GM21360 (cell line): ENCODE measurements around the gene CASKIN2.

ENCODE experiments used
- ATAC-seq: cut with Tn5 transposase; IDR thresholded peaks from one replicate; pipeline ENCODE4 v1.9.1; 2021; ENCODE audit warnings: mild to moderate bottlenecking, moderate library complexity; ENCODE audit not compliant: unreplicated experiment

Gene CASKIN2

DNA sequence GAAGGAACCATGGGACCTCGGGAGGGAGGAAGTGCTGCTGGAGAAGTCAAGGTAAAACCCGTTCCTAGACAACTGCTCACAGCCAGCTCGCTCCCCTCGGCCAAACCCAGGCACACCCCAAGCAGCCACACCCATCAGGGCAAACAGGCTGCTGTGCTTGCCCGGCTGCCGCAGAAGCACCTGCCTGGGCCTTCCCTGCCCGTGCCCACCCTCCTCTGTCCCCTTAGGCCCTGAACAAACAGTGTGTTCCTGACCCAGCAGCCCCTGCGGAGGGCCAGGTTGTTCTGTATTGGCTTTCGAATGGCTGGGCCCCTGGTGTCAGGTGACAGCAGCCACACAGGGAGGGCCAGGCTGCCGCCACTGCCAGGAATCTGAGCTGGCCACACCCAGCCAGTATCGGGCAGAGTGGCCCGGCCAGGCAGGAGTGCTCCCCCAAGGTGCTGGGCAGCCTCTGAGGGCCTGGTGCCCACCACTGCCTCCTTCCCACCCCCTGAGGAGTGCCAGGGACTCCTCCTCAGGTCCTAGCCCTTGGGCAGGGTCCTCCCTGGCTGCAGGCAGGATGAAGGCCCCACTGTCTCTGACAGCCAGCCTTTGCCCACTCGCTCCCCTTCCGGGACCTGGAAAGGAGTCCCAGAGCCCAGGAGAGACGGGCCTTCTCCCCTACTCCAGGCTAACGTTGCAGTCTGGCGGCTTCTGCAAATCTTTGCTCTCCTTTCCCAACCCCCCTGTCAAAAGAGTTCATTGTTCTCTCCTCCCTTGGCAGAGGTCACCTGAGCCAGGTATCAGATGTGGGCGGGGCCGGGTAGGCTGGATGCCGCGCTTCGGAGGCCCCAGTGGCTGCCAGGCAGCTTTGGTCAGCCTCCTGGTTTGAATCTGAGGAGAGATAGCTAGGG is 34.2 kb upstream of the CASKIN2 start:
- no peak for ATAC-seq

DNA sequence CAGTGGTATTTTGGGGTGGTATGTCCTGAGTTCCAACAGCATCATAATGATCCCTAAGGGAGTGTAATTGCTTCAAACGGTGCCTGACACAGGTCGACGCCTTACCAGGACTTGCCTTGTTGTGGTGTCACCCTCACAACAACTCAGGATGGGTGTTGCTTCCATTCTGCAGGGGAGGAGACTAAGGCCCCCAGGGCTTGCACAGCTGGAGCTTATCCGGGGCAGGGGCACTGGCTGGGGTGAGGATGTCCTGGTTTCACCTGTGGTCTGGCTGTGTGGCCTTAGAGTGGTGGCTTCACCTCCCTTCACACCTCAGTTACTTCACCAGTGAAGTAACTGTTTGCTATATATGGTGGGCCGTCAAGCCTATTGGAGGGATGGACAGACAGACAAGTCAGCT is 33.5 kb upstream of the CASKIN2 start:
- ATAC-seq, result no peak

DNA sequence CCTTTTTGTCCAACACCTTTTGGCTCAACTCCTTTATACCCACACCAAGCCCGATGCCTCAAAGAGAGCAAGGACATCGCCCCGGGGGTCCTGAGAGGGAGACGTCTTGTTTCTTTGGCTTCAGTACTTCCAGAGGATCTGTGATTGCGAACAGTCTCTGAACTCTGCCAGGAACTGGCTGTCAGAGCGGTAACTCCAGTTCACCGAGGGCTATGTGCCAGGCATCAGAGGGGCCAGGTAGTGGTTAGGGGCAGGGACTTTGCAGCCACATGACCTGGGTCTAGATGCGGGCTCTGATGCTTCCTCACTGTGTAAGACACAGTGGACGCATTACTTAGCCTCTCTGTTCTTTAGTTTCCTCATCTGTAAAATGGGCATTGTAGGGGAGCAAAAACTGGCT is 31.8 kb upstream of the CASKIN2 start:
- ATAC-seq, result no peak

DNA sequence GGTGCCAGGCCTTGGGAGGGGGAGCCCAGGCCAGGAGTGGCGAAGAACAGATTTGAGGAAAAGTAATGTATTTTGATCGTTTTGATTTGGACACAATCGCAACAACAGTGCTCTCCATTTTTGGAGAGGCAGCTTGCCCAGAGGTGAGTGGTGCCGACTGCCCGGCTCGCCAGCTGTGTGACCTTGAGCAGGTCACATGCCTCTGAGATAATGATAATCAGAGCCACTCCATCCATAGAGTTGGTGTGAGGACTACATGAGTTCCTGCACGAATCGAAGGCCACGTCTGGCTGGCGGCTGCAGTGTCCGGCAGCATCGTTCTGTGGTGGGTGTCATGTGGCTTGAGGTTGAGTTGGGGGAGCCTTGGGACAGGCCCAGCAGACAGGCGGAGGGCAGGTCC is 30.8 kb upstream of the CASKIN2 start:
- no peak for ATAC-seq

DNA sequence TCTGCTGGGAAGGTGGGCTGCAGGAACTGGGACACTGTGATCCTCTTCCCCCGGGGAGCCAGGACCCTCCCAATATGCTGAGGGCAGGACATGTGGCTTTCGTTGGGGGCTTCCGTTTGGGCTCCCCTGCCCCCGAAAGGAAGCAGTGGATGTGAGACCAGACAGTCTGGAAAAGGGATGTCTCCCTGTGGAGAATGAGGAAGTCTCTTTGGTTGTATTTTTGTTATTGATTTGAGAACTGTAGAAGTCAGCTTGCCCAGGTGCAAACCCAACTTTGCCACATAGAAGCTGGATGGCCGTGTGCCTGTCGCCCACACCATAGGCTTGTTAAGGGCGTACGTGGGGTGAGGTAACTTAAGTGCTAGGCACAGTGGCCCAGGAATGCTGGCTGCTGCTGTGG is 28.9 kb upstream of the CASKIN2 start:
- ATAC-seq, result no peak

DNA sequence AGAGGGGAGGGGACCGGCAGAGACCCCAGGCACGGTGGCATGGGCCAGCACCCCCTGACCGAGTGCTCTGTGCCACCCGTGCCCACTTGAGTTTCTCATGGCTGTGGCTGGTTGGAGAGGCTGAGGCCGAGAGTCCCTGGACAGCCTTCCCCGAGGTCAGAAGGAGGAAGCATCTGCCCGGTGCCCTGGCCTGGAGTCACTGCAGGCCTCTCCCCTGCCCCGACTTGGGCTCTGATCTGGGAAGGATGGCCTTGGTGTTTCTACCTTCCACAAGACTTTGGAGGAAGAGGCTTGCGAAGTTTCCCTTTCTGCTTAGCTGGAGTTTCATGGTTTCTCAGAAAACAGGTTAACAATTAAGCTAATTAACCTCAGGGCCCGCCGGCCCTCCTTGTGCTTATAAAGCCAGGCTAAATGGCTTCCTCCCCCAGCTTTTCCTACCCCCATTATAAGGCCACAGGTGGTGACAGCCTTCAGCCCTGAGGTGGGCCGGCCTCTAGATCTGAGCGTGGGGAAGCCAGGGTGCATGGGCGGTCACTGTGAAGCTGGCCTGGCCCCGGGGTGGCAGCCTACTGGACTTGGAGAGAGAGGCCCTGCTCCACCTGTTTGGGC is 27.5 kb upstream of the CASKIN2 start:
- no peak for ATAC-seq

DNA sequence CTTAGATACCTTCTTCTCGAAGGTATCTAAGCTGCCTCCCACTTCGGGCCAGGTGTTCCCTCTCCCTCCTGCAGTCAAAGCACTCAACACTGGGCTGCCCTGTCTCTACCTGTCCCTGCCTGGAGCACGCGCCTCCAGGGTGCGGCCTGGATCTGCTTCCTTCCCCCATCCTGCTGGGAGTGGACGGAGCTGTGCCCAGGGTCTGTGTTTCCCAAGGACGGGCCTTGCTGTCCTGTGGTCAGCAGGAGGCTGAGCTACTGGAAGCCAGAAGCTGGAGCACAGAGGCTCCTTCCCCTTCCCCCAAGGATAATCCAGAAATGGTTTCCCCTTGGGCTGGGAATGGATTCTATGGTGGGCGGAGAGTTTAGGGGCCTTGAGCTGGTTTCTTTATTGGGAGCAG is 26.9 kb upstream of the CASKIN2 start:
- no peak for ATAC-seq

DNA sequence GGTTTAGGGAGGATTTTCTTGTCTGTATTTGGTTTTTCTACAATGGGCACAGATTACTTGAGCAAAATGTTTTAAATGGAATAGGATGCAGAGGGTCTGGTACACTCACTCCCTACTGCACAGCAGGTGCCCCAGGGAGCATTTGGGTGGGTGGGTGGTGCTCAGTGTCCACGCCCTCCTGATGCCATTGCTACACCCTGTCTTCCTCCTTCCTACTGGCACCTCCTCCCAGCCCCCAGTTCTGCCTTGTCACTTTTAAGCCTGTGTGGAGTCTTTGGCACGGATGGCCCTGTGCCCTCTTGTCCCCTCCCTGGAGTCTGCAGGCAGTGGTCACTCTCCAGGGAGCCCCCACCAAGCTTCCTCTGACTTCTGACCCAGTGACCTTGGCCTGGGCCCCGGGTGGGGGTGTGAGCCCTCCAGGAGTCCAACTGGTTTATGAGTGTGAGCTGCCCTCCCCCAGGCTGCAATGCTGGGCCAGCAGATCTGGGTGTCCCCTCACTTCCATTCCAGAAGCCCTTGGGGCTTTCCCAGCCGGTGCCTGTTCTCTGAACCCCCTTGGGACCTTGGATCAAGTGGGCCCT is 25.7 kb upstream of the CASKIN2 start:
- ATAC-seq, result no peak

DNA sequence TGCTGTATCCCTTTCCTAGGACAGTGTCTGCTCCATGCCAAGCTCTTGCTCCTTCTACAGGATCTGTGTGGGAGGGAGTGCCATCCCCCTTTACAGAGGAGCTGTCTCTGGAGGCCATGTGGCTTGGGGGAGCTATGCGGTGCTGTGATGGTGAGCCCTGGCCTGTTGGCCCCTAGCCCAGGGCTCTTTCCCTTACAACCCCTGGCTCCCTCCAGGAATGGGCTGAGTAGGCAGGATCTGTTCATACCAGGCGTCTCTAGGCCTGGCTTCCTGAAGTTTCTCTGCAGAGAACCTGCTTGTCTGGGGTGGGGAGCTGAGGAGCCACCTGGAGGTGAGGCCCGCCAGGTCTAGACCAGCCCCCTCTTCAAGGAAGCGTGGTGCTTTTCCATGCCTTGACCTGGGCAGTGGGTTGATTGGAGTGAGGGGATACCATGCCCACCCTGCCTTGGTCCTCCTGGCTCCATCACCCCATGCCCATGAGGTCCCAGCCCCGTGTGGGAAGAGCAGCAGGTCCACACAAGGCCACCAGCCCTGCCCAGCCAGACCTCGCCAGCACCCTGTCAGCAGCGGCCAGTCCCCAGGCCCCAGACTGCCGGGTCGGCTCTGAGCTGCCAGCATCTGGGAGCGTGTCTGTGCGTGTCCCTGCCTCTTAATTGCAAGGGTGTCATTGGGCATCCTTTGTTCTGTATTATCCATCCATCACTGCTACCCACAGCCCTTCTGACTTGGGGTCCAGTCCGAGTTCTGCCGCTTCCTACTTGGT is 24.8 kb upstream of the CASKIN2 start:
- no peak for ATAC-seq

DNA sequence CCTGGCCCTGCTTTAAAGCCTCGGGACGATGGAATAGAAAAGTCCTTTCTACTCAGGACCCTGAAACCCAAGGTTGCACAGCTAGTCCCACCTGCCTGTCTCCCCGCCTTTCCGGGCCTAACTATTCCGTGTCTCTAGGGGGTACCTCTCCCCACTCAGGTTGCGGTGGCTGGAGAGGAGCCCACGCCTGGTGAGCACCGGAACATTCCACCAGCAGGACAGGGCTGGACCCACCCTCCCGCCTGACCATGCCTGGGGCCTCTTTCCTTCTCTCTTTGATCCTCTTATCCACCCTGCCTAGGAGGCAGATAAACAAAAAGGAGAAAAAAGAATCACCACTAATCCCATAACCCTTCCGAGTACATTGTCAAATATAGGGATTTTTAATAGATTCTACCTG is 21.0 kb upstream of the CASKIN2 start:
- ATAC-seq, result no peak

DNA sequence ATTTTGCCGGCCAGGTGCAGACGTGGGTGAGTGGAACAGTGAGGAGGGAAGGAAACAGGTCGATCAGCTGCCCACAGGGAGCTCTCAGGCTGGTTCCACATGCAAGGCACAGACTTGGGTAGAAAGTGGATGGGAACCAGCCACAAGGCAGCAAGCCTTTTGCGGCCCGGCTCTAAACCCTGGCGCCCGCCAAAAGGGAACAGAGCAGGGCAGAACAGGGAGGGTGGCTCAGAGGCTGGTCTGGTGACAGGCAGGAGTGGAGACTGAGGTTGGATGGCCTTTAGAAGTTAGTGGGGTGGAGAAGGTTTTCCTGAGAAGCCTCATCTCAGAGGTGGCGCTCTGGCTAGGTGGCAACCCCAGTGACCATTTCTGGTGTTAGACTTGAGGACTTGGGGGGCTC is 20.5 kb upstream of the CASKIN2 start:
- no peak for ATAC-seq

DNA sequence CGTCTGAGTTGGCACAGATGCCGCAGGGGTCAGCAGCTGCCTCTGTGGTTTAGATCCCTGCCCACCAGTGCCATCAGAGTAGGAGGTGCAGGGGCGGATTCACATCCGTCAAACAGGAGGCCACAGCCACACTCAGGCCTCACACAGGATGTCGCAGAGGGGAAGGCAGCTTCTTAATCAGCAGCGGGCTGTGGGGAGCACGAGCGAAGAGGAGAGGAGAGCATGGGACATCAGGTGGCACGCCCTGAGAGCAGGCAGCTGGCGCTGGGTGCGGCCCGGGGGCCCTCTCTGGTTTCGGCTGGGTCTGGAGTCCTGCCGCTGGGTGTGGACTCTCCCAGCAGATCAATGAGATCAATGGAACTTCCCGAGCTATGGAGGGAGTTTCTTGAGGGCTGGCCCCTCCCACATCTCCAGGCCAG is 19.8 kb upstream of the CASKIN2 start:
- no peak for ATAC-seq

DNA sequence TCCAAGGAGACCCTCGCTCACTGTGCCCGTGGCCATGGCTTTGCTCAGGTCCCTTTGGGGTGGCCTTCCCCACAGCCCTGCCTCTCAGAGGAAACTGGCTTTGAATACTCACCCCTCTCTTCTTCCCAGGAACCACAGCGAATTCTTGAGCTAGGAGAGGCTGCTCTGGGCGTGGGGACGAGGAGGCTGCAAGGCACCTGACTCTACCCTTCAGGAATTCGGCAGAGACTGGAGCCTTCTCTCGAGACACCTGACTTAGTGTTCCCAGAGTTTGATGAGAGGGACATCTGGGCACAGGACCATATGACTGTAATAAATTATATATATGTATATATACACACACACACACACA is 16.4 kb upstream of the CASKIN2 start:
- no peak for ATAC-seq

DNA sequence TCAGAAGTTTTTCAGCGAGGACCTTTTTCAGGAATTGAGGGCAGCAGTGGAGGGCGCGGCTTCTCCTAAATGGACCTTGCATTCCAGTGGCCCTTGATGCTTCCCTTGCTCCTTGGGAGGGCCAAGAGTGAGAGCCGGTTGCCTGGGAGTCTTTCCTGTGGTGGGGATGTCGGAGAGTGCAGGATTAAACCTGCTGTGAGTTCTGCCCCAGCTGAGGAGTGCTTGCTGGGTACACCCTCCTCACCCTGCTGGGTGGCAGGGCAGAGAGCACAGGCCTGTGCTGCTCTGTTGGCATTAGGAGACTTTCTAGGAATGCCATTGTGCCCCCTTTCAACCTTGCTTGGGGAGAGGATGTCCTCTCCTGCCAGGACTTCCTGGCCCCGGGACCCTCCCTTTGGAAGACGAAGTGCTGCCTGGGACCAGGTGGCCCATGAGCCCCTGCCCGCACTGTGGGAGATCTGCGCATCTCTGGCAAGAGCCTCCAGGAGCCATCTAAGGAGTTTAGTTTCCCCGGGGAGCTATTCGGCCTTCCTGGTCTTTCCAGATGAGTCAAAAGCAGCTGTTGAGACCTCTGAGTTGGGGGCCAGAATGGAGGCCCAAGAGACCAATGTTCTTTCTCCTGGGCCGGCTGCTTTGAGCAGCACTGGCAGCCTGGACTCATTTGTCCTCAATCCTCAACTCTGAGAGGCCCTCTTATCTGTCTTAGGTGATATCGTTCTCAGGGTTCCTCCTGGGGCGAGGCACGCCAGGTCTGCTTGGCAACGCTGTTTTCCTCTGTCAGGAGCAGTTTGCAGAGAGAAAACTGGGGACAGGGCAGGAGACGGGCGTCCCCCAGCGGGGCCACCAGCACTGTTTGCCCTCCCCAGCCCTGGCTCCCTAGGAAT is 15.7 kb upstream of the CASKIN2 start:
- ATAC-seq, result no peak

DNA sequence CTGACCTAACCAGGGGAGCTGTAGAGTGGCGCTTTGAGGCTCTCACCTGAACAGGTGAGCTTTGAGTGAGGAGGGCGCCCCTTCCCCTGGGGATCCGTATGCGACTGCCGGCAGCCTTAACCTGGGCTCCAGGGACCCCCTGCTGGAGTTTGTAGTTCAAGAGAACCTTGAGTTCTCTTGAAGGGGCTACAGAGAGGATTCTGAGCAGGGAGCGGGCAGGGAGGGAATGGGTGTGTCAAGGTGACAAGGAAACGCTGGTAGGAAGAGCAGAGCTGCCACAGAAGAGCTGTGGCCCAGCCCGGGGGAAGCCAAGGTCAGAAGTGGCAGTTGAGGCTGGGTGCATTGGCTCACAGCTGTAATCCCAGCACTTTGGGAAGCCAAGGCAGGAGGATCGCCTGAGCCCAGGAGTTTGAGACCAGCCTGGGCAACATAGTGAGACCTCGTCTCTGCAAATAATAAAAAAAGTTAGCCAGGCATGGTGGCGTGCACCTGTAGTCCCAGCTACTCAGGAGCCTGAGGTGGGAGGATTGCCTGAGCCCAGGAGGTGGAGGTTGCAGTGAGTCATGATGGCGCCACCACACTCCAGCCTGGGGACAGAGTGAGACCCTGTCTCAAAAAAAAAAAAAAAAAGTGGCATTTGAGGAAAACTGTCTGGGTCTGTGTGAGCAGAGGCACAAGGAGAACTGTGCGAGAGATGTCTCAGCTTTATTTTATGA is 11.4 kb upstream of the CASKIN2 start:
- no peak for ATAC-seq

DNA sequence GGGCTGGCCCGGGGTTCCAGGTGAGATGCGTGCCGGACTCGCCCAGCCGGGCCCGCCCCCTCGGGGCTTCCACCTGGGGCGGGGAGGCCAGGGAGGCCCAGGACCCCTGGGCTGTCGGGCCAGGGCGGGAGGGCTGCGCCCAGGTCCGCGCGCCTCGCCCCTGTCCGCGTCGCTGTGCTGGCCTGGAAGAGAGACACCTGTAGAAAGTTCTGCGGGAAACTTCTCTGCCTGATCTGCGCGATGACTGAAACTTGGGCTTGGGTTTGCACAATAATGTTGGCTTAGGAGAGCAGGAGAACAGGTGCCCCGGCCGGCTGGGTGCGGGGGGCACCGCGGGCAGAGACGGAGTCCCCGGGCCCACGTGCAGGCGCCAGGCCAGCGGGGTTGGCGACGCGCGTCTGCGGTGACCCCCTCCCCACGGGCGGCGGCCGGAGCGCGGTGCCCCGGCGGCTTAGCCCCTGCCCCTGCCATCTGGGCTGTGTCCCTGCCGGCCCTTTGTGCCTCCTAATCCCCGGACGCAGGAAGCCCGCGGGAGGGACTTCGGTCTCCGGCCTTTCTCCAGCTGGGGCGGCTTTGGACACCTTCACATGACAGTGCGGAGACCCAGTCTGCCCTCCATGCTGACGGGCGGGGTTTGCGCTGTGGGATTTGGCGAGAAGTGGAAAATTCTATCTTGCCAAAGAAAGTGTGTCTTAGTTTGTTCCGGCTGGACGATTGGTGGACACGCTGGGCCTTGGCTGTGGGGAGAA is 10.6 kb upstream of the CASKIN2 start:
- peak; percentile 25 for ATAC-seq

DNA sequence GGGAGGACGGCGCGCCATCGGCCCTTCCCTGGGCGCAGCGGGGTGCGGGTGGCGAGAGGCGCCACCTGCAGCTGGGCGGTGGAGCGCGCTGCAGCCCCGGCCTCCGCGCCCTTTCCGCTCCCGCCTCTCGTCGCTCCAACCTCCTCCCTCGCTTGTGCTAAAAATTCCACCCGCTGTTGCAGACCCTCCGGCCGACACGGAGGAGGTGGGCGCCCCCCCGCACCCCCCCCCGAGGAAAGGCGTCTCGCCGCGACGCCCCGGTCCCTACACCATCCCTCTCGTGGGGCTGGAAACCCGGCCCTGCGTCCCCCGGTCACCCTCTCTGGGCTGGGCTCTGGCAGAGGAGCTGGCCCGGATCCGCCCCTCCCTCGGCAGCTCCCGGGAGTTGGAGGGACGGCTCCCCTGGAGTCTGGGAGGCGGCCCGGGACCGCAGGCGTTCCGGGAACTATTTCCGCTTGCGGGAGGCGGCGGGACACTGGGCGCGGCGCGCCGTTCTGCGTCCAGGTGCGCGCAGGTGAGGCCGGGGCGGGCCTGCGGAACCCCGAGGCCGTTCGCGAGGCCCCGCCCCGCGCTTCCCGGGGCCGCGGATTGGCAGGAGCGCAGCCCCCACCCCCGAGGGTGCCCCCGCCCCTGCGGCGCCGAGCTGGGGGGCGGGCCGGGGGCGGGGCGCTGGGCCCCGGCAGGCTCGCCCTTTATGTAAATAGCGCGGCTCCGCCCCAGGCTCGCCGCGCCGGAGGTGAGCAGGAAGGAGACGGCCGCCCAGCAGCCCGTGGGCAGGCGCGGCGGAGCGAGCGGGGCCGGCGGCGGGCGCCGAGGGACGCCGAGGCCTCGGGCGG is 9.9 kb upstream of the CASKIN2 start, which contains the start of gene LLGL2:
TSS of gene LLGL2 (plus strand) at position 728 of the 836 bp plus-strand sequence. CDS start 17,730 bp downstream, outside the sequence.
- peak; percentile 75 for ATAC-seq
